ENCODE data around the gene PBX4.

DNA sequence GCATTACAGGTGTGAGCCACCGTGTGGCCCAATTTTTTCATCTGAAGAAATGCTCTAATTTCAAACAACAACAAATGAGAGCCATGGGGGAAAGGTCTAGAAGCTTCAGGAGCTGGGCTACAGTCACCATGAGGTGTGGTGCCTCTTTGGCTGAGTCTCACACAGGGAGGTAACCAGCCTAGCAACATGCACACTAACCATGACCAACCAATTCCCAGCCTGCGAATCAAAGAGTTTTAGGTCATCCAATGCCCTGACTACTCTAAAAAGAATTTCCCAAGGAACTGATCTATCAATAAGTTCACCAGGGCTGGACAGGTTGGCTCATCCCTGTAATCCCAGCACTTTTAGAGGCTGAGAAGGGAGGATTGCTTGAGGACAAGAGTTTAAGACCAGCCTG lies 29.9 kb downstream of the PBX4 start:
- TF ChIP-seq, protein P1, sequence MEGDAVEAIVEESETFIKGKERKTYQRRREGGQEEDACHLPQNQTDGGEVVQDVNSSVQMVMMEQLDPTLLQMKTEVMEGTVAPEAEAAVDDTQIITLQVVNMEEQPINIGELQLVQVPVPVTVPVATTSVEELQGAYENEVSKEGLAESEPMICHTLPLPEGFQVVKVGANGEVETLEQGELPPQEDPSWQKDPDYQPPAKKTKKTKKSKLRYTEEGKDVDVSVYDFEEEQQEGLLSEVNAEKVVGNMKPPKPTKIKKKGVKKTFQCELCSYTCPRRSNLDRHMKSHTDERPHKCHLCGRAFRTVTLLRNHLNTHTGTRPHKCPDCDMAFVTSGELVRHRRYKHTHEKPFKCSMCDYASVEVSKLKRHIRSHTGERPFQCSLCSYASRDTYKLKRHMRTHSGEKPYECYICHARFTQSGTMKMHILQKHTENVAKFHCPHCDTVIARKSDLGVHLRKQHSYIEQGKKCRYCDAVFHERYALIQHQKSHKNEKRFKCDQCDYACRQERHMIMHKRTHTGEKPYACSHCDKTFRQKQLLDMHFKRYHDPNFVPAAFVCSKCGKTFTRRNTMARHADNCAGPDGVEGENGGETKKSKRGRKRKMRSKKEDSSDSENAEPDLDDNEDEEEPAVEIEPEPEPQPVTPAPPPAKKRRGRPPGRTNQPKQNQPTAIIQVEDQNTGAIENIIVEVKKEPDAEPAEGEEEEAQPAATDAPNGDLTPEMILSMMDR (IDR thresholded peaks at IDR 0.05; ENCODE audit: insufficient read depth, low read depth, low read length), result no peak
- TF ChIP-seq EZH2 (IDR thresholded peaks at IDR 0.05; ENCODE audit: insufficient read depth, low read length), result no peak

All from astrocyte (in vitro differentiated cells and primary cell).